Measurements from ENCODE around the gene CBX7. TPM values are rescaled to one million over a fixed set of nuclear protein-coding genes. Genes with fewer than 3 reads are reported as not detected.

The CBX7 gene
- total and polyA plus RNA-seq, 9 of the 15 experiments (the other 6 are each of a cell fraction or from before 2014, with no cell fraction given), result 0.04 to 5.2 (median 2.8) TPM

GRCh38 chr22:39155421-39155820 is 2.9 kb upstream of the CBX7 start:
- Histone ChIP-seq H3K27me3 (ENCODE audit: control insufficient read depth in 2 of 2, insufficient read depth in 2 of 2, low read length in 2 of 2) (no peaks in the 10 kb centered on the region), H2AFZ (ENCODE audit: low read depth, low read length) (peak overlapping the region; percentile 66), H3K79me2 (ENCODE audit: control insufficient read depth, insufficient read depth, low read length) (no peaks in the 10 kb centered on the region), H3K9me1 (ENCODE audit: control insufficient read depth, insufficient read depth, low read length) (no peaks in the 10 kb centered on the region), H3K36me3 (ENCODE audit: control insufficient read depth, insufficient read depth, low read length) (no peaks in the 10 kb centered on the region), H3K9me3 (replicated peaks; ENCODE audit: control insufficient read depth, insufficient read depth, low read depth, low read length) (no peaks in the 10 kb centered on the region), H3K4me1 (replicated peaks in 1 of 2; ENCODE audit: control insufficient read depth in 2 of 2, insufficient read depth in 2 of 2, low read length in 2 of 2) (peaks cover 0 to 15% of the 10 kb centered on the region in 2 experiments; a peak in 3 of 5 replicates), H3K9ac (ENCODE audit: insufficient read depth in 1 of 2, low read depth in 2 of 2, low read length in 2 of 2) (peak overlapping the region in 1 of 2 experiments; percentile 64; a peak in 1 of 4 replicates), H3K27ac (ENCODE audit: extremely low read depth, low read depth, low read length) (no peak overlapping the region), H3K4me3 (no peak overlapping the region), H4K20me1 (replicated peaks; ENCODE audit: control insufficient read depth, insufficient read depth, low read length) (no peaks in the 10 kb centered on the region), H3K4me2 (ENCODE audit: insufficient read depth, low read length) (no peak overlapping the region)
- TF ChIP-seq MEIS2 (IDR thresholded peaks at IDR 0.05; ENCODE audit: partially characterized antibody) (no peak), SP1 (CRISPR knock-in tag; IDR thresholded peaks at IDR 0.05) (no peak)
- intact Hi-C loops (cut with micrococcal nuclease), result no loop called here
- ChIA-PET POLR2A (interaction anchor here (0.6 to 0.7 kb wide), 2 partner anchors 33 to 156 kb away, joined by 3 read pairs; no protein-coding TSS in a partner anchor), CTCF (ENCODE audit: low intra/inter-chr PET ratio) (no interaction called here)
- in situ Hi-C loops (cut with MboI), result no loop called here
- ATAC-seq (no peak), DNase-seq (ENCODE audit: extremely low read depth in 1 of 4, low spot score in 3 of 4) (no peak), FAIRE-seq (no peak)
- 30% methylated on average over 17 of the region's 18 CpGs for WGBS (ENCODE audit: insufficient coverage, low coverage, missing lambda C conversion rate)
- no TSS peak for BruUV-seq (replicated peaks)

- Histone ChIP-seq H3K36me3 (ENCODE audit: control insufficient read depth, insufficient read depth, low read length) (no peaks in the 10 kb centered on the region), H3K79me2 (ENCODE audit: control insufficient read depth, insufficient read depth, low read length) (no peaks in the 10 kb centered on the region), H4K20me1 (replicated peaks; ENCODE audit: control insufficient read depth, insufficient read depth, low read length) (no peaks in the 10 kb centered on the region), H3K27me3 (ENCODE audit: control insufficient read depth in 2 of 2, insufficient read depth in 2 of 2, low read length in 2 of 2) (no peaks in the 10 kb centered on the region), H3K9me1 (ENCODE audit: control insufficient read depth, insufficient read depth, low read length) (no peaks in the 10 kb centered on the region), H3K27ac (ENCODE audit: extremely low read depth, low read depth, low read length) (peak overlapping the region; percentile 72), H3K4me1 (replicated peaks in 1 of 2; ENCODE audit: control insufficient read depth in 2 of 2, insufficient read depth in 2 of 2, low read length in 2 of 2) (peaks cover 0 to 25% of the 10 kb centered on the region in 2 experiments; a peak in 3 of 5 replicates), H3K4me3 (peak overlapping the region; percentile 45), H2AFZ (ENCODE audit: low read depth, low read length) (peak overlapping the region; percentile 86), H3K9ac (ENCODE audit: insufficient read depth in 1 of 2, low read depth in 2 of 2, low read length in 2 of 2) (peak overlapping the region; percentile 70 to 94), H3K4me2 (ENCODE audit: insufficient read depth, low read length) (peak overlapping the region; percentile 80), H3K9me3 (replicated peaks; ENCODE audit: control insufficient read depth, insufficient read depth, low read depth, low read length) (no peaks in the 10 kb centered on the region)
- WGBS (ENCODE audit: insufficient coverage, low coverage, missing lambda C conversion rate), result 59% methylated on average over 13 of the region's 43 CpGs
- FAIRE-seq, result no peak
- CTCF ChIA-PET (ENCODE audit: low intra/inter-chr PET ratio), result no interaction called here
- BruUV-seq (replicated peaks), result no TSS peak
- DNase-seq (ENCODE audit: extremely low read depth in 1 of 4, low spot score in 3 of 4), result no peak
- intact Hi-C loops (cut with micrococcal nuclease), result no loop called here
- POLR2A ChIA-PET, result interaction anchor here (0.9 to 1.2 kb wide), 2 partner anchors 156 to 370 kb away, joined by 3 read pairs; no protein-coding TSS in a partner anchor
- ATAC-seq, result no peak
- in situ Hi-C loops (cut with MboI), result no loop called here
- TF ChIP-seq ZBTB33 (CRISPR knock-in tag; IDR thresholded peaks at IDR 0.05) (peak; percentile 92), ZFX (CRISPR knock-in tag; IDR thresholded peaks at IDR 0.05) (peak; percentile 32; the same call in 1 of the 2 replicates)
These were observed 789 bp upstream of the CBX7 start for GRCh38 chr22:39153220-39153717.

Measured in K562 (cell line).